Activated effector memory CD4-positive, alpha-beta T cell treated with Interleukin-2 at 50 U/mL for 16 hours (primary cell): Measurements from ENCODE around the gene AP2A2.

Experiments used
- DNase-seq: peaks from one replicate; pipeline ENCODE4 v3.0.0-alpha.2; 2020

AP2A2 gene

GRCh38 chr11:1032310-1032891 is 106.7 kb downstream of the AP2A2 start:
- DNase-seq = no peak

DNA sequence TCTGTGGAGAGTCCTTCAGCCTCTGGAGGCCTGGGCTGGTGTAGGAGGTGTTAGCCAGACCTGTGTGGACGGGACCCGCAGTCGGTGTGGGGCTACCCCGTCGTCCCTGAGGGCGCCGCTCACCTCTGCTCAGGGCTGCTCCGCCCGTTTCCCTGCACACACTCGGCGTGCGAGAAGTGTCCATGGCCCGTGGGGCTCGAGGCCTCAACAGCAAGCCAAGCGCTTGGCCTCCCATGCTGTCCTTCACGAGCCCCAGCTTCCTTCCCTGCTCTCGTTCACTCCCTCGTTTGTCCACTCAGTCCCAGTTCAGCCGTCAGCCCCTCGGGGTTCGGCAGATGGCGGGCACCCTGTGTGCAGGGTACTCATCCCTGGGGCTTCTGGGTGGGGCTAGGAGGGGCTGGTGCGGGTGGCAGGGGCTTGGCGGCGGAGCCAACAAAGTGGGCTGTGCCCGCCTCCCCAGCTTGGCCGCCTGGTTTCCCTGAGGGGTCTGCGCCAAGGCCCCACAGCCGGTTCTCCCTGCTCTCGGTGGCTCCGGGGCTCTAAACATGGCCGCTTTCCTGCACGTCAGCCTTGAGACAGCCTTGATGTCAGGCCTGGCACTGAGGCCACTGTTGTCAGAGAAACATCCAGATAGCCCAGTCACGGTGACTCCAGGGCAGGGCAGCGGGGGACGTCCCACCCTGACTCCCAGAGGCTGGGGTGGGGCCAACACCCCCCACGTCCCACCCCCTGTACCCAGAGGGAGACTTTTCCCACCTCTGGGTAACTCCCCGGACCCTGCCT is 107.5 kb downstream of the AP2A2 start:
- no peak for DNase-seq

DNA sequence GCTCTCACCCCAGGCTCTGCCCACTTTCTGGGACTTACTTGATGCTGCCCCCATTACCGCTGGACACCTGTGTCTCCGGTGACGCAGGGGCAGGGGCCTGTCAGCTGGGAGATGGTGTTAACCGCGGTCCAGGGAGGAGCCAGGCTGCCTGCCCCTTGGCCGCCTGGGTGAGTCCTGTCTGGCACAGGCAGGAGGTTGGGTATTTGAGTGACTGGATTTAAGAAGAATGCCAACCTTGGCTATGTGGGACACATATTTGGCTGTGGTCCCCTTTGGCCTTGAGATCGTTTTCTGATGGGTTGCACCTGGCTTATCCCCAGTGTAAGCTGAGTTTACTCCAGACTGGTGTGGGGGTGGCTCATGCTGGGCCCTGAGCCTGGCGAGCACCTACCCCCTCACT is 108.3 kb downstream of the AP2A2 start:
- no peak for DNase-seq

DNA sequence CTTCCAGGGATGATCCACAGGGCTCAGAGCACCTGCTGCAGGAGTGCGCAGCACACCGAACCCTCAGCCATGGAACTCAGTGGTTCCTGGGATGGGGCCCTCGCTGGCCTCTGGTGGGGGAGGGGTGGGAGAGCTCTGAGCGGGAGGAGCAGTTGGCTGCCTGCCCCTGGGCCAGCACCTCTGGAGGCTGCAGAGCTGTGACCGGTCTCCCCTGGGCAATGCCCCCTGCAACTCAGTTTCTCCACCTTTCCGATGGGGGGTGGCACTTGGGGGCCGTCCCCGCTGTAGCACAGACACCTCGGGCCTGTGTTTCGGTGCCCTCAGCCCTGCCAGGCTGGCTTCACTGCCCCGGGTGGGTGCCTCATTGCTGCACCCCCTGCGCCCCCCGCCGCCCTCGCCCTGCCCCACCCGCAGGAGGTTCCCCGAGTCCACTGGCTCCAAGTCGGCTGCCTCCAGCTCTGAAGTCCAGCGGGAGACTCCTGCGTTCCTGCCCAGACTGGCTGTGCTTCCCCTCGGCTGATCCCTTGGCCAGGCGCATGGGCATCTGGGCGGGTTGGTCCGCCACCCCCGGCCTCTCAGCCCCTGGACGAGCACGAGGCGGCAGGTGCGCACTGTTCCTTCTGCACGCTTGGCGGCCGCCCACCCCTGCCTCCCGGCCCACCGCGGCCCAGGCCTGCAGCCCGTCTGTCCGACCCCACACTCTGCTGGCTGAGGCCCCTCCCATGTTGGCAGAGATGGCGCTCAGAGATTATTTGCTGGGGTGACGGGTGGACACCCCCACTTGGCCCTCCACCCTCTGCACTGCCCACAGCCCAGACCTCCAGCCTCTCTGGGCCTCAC is 109.0 kb downstream of the AP2A2 start:
- no peak for DNase-seq

GRCh38 chr11:1035577-1036283 is 110.1 kb downstream of the AP2A2 start:
- DNase-seq = no peak

GRCh38 chr11:1036303-1036923 is 110.7 kb downstream of the AP2A2 start, which contains the start of gene MUC6:
Gene MUC6, minus strand, starts transcription at chr11:1036718. Its CDS starts 63 bp downstream, at chr11:1036655.
- no peak for DNase-seq

DNA sequence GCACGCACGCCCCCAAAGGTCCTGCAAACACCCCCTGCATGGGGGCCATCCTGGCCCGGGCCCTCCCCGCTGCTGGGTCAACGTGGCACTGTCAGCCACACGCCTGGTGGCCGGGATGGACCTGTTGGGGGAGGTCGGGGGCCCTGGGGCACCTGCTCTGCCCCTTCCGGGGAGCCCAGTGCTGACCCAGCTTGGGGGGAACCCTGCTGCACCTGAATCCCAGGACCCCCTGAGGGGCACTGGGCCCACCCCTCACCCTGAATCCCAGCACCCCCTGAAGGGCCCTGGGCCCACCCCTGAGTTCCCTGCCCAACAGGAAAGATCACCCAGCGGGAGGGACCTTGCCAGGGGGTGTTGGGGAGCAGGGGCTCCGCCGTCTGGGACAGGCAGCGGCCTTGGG is 111.3 kb downstream of the AP2A2 start:
- no peak for DNase-seq

- no peak for DNase-seq
Measured at GRCh38 chr11:1037506-1038055, 111.9 kb downstream of the AP2A2 start.

DNA sequence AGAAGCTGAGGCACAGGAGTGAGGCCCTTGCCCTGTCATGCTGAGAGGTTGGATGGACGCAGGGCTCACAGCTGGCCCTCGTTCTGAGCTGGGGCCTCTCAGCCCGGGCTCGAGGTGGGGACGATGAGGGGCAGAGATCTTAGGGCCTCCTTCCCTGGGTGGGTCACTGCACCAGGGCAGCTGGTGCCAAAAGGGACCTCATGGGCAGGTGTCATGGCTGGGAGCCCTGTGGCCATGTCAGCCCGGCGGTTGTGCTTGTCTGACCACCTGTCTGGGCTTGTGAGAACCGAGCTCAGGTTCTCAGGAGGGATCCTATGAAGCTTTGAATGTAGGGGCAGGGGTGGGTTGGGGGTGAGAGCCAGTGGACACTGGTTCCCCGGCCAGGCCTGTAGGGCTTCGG is 112.7 kb downstream of the AP2A2 start:
- no peak for DNase-seq

DNA sequence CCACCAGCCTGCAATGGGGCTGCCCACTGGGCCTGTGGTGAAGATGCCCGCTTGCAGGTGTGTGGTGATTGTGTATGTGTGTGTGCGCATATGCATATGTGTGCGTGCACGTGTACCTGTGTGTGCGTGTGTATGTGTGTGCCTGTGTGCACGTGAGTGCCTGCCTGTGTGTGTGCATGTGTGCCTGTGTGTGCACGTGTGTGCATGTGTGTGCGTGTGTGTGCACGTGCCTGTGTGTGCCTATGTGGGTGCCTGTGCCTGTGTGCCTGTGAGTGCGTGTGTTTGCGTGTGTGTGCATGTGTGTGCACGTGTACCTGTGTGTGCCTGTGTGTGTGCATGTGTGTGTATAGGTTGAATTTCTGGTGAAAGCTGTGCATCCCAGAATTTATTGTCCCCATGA is 113.3 kb downstream of the AP2A2 start:
- no peak for DNase-seq

DNA sequence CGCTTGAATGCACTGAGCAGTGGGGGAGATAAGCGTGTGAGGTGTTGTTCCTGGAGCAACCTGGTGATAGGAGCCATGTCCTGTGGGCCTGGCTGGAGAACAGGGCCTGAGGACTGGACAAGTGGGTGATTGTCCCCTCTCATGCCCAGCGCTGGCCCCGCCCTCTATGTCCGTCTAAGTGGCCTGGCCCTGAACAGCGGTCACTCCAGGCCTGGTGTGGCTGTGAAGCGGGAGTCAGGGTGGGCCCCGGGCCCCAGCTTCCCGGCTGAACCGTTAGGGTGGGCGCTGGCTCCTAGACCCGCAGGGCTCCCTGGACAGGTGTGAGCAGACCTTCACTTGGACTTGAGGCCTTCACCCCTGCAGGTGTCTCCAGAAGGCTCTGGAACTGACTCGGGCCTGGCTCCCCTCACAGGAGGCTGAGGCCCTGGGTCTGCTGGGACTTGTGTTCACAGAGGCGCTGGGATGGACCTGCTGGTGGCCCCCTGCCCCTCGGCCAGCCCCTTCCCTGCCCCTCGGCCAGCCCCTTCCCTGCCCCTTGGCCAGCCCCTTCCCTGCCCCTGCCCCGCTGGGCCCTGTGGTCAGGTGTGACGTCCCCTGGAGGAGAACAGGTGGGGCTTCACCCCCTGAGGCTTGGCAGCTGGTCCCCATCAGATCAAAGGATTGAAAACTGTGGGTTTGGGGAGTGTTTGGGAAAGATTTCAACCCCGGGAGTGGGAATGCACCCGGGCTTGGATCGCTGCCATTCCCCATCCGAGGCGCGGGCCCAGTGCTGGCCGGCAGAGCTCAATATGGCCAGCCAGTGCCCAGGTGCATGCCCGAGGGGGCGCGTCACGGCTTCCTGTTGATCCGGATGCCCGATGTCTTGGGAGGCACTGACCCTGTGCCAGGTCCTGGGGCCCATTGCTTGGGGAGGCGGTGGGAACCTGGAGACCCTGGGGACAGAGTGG is 114.1 kb downstream of the AP2A2 start:
- no peak for DNase-seq

- DNase-seq = no peak
Measured at GRCh38 chr11:1040428-1041148, 114.9 kb downstream of the AP2A2 start.

DNA sequence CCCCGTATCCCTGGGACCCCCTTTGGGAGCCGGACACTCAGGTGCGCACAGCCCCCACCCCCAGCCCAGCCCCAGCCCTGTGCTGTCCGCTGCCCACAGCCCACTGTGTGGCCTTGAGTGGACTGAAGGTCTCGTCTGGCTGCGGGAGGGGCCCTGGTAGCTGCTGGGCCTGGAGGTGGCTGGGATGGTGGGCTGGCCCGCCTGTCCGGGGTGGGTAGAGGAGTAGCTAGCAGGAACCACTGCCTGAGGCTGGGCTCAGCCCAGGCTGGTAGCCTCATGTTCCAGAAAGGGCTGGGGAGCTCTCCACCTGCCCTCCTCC is 115.4 kb downstream of the AP2A2 start:
- DNase-seq = no peak

- DNase-seq = no peak
Measured at GRCh38 chr11:1041471-1041870, 115.8 kb downstream of the AP2A2 start.

DNA sequence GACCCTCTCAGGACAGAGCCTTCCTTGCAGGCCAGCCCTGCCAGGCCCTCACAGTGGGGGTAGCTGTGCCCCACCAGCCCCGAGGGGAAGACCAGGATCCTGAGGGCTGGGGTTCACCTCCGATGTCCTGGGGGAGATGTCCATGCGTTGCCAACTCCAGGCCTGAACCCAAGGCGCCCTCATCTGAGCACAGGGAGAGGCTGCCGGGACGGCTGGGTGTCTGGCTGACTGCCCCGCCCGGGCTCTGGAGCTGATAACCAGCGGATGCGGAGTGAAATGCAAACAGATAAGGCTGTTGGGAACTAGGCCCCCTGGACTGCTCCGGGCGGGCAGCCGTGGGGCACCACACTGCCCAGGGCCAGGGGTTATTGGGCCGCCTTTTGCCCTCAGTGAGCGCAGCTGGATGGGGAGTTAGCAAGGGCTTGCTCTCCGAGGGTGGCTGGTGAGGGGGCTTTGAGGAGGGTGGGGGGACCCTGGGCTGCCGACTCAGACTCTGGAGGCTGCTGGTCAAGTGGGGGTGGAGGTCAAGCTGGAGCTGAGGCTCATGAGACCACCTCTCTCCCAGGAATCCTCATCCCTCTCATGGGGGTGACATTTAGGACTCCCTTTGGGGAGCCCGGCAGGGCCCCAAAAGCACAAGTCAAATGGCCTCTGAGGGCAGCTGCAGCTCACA is 116.4 kb downstream of the AP2A2 start:
- no peak for DNase-seq

- no peak for DNase-seq
Measured at GRCh38 chr11:1042626-1043562, 117.2 kb downstream of the AP2A2 start.

DNA sequence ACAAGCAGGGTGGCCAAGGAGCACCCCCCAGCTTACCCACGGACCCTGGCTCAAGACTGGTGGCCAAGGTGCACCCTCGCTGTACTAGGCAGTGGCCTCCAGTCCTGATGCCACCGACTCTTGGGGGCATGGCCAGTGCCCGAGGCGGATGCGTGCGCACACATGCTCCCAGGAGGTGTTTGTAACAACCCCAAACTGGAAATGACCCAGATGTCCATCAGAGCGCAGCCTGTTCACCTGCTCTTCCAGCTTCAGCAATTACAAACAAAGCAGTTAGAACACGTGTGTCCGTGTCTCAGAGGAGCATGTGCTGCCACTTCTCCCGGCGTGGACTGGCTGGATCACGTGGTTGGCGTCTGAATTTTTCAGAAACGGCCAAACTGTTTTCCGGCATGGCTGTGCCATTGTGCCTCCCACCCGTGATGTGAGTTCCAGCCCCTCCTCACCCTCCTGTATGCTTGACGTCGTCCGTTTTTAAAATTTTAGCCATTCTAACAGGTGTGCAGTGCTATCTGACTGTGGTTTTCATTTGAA is 118.0 kb downstream of the AP2A2 start:
- no peak for DNase-seq

DNA sequence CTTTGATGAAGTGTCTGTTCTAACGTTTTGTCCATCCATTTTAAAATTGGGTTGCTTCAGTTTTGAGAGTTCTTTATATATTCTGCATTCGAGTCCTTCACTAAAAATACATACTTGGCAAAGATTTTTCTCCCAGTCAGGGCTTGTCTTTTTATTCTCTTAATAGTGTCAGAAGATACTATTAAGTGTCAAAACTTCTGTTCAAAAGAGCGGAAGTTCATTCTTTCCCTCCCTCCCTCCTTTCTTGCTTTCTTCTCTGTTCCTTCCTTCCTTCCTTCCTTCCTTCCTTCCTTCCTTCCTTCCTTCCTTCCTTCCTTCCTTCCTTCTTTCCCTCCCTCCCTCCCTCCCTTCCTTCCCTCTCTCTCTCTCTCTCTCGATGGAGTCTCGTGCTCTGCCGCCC is 118.5 kb downstream of the AP2A2 start:
- no peak for DNase-seq
